ENCODE data around the gene WBP2. TPM values are rescaled to one million over a fixed set of nuclear protein-coding genes. Genes with fewer than 3 reads are reported as not detected.

Gene WBP2
- total and polyA plus RNA-seq, 9 of the 15 experiments (the other 6 are each of a cell fraction or from before 2014, with no cell fraction given): 2.2 to 74.3 (median 20.0) TPM

GRCh38 chr17:75854101-75854748, 910 bp downstream of the WBP2 start (continued):
- TF ChIP-seq ZNF589 (CRISPR knock-in tag; IDR thresholded peaks at IDR 0.05; ENCODE audit: low read depth) (peak; percentile 16; the same call in 1 of the 2 replicates), TEAD1 (CRISPR knock-in tag; IDR thresholded peaks at IDR 0.05) (no peak), RCOR1 (IDR thresholded peaks at IDR 0.05; ENCODE audit: borderline replicate concordance in 1 of 2, low read depth in 2 of 2, low read length in 2 of 2) (no peak), TEAD2 (tag; IDR thresholded peaks at IDR 0.05) (no peak), HOMEZ (CRISPR knock-in tag; IDR thresholded peaks at IDR 0.05) (no peak), ZNF445 (CRISPR knock-in tag; IDR thresholded peaks at IDR 0.05; ENCODE audit: low read depth) (no peak), FOXJ2 (tag; IDR thresholded peaks at IDR 0.05) (no peak), TFAM (CRISPR knock-in tag; conservative IDR thresholded peaks at IDR 0.05) (no peak), TFE3 (CRISPR knock-in tag; IDR thresholded peaks at IDR 0.05) (no peak), TAF1 (IDR thresholded peaks at IDR 0.05; ENCODE audit: control insufficient read depth, extremely low read depth, insufficient read depth, low read length, severe bottlenecking) (no peak), KDM5B (IDR thresholded peaks at IDR 0.05; ENCODE audit: insufficient replicate concordance, low read depth, low read length) (peak; percentile 40), EWSR1 (IDR thresholded peaks at IDR 0.05; ENCODE audit: borderline replicate concordance, low read depth, partially characterized antibody) (no peak)
- TF ChIP-seq, protein P1, sequence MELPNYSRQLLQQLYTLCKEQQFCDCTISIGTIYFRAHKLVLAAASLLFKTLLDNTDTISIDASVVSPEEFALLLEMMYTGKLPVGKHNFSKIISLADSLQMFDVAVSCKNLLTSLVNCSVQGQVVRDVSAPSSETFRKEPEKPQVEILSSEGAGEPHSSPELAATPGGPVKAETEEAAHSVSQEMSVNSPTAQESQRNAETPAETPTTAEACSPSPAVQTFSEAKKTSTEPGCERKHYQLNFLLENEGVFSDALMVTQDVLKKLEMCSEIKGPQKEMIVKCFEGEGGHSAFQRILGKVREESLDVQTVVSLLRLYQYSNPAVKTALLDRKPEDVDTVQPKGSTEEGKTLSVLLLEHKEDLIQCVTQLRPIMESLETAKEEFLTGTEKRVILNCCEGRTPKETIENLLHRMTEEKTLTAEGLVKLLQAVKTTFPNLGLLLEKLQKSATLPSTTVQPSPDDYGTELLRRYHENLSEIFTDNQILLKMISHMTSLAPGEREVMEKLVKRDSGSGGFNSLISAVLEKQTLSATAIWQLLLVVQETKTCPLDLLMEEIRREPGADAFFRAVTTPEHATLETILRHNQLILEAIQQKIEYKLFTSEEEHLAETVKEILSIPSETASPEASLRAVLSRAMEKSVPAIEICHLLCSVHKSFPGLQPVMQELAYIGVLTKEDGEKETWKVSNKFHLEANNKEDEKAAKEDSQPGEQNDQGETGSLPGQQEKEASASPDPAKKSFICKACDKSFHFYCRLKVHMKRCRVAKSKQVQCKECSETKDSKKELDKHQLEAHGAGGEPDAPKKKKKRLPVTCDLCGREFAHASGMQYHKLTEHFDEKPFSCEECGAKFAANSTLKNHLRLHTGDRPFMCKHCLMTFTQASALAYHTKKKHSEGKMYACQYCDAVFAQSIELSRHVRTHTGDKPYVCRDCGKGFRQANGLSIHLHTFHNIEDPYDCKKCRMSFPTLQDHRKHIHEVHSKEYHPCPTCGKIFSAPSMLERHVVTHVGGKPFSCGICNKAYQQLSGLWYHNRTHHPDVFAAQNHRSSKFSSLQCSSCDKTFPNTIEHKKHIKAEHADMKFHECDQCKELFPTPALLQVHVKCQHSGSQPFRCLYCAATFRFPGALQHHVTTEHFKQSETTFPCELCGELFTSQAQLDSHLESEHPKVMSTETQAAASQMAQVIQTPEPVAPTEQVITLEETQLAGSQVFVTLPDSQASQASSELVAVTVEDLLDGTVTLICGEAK (IDR thresholded peaks at IDR 0.05): peak; percentile 40; the same call in 1 of the 2 replicates
- TF ChIP-seq, protein P1 (CRISPR knock-in tag; IDR thresholded peaks at IDR 0.05): no peak

Measured in K562 (cell line).